Measurements from ENCODE around the gene ACP4.

ACP4 gene

GRCh38 chr19:50796128-50796633, 6.0 kb downstream of the ACP4 start:
- Histone ChIP-seq H3K4me2 (ENCODE audit: insufficient read depth, low read length, poor library complexity, severe bottlenecking) (no peak overlapping the region), H3K14ac (ENCODE audit: low read length) (no peak overlapping the region), H3K9me3 (replicated peaks in 1 of 2; ENCODE audit: control insufficient read depth in 2 of 2, insufficient read depth in 1 of 2, low read depth in 1 of 2, low read length in 2 of 2) (peaks cover 0 to 2% of the 10 kb centered on the region in 2 donors), H3K9ac (ENCODE audit: low read depth, low read length, poor library complexity) (no peak overlapping the region), H3K27ac (replicated peaks; ENCODE audit: low read length) (no peak overlapping the region), H2AK5ac (ENCODE audit: low read depth, low read length) (no peak overlapping the region), H3K18ac (ENCODE audit: low read length) (no peak overlapping the region), H3K36me3 (replicated peaks in 1 of 2; ENCODE audit: control insufficient read depth in 2 of 2, insufficient read depth in 2 of 2, low read length in 2 of 2) (peaks cover 43 to 63% of the 10 kb centered on the region in 2 donors), H3K79me1 (ENCODE audit: low read depth, low read length) (peaks cover 8% of the 10 kb centered on the region), H3K27me3 (ENCODE audit: control insufficient read depth in 3 of 3, insufficient read depth in 3 of 3, low read depth in 1 of 3, low read length in 3 of 3) (no peaks in the 10 kb centered on the region), H2BK5ac (ENCODE audit: low read length) (no peak overlapping the region), H4K8ac (ENCODE audit: low read depth, low read length) (no peak overlapping the region), H2BK120ac (ENCODE audit: low read depth, low read length) (no peak overlapping the region), H2BK15ac (ENCODE audit: low read length) (no peak overlapping the region), H2AFZ (ENCODE audit: low read length) (no peak overlapping the region), H3K4me1 (ENCODE audit: control insufficient read depth in 2 of 2, insufficient read depth in 1 of 2, low read depth in 1 of 2, low read length in 2 of 2) (peaks cover 0 to 5% of the 10 kb centered on the region in 2 donors), H3K4ac (ENCODE audit: low read length) (no peak overlapping the region), H4K91ac (ENCODE audit: low read depth, low read length, poor library complexity) (no peak overlapping the region), H3K4me3 (ENCODE audit: low read length in 2 of 2) (no peak overlapping the region), H2BK12ac (ENCODE audit: low read length) (no peak overlapping the region), H3K23ac (ENCODE audit: low read depth, low read length, poor library complexity) (peak overlapping the region; percentile 62)
- DNase-seq (ENCODE audit: low spot score), result no peak
- whole genome bisulfite sequencing, 2 donors (ENCODE audit: extremely low coverage in 2 of 2, insufficient read length in 2 of 2, insufficient replicate concordance in 1 of 2), result no CpG with 5 or more reads among the region's 9 CpGs

GRCh38 chr19:50796634-50797428, 6.6 kb downstream of the ACP4 start:
- Histone ChIP-seq H4K91ac (ENCODE audit: low read depth, low read length, poor library complexity) (no peak overlapping the region), H3K36me3 (replicated peaks in 1 of 2; ENCODE audit: control insufficient read depth in 2 of 2, insufficient read depth in 2 of 2, low read length in 2 of 2) (peaks cover 42 to 66% of the 10 kb centered on the region in 2 donors), H3K4me1 (ENCODE audit: control insufficient read depth in 2 of 2, insufficient read depth in 1 of 2, low read depth in 1 of 2, low read length in 2 of 2) (peaks cover 0 to 5% of the 10 kb centered on the region in 2 donors), H3K79me1 (ENCODE audit: low read depth, low read length) (peaks cover 7% of the 10 kb centered on the region), H3K18ac (ENCODE audit: low read length) (no peak overlapping the region), H3K4ac (ENCODE audit: low read length) (no peak overlapping the region), H3K14ac (ENCODE audit: low read length) (no peak overlapping the region), H3K27ac (replicated peaks; ENCODE audit: low read length) (no peak overlapping the region), H3K9ac (ENCODE audit: low read depth, low read length, poor library complexity) (no peak overlapping the region), H2AK5ac (ENCODE audit: low read depth, low read length) (no peak overlapping the region), H3K23ac (ENCODE audit: low read depth, low read length, poor library complexity) (no peak overlapping the region), H2AFZ (ENCODE audit: low read length) (no peak overlapping the region), H2BK12ac (ENCODE audit: low read length) (no peak overlapping the region), H3K4me2 (ENCODE audit: insufficient read depth, low read length, poor library complexity, severe bottlenecking) (no peak overlapping the region), H3K9me3 (replicated peaks in 1 of 2; ENCODE audit: control insufficient read depth in 2 of 2, insufficient read depth in 1 of 2, low read depth in 1 of 2, low read length in 2 of 2) (peaks cover 0 to 2% of the 10 kb centered on the region in 2 donors), H2BK15ac (ENCODE audit: low read length) (no peak overlapping the region), H2BK5ac (ENCODE audit: low read length) (no peak overlapping the region), H3K4me3 (ENCODE audit: low read length in 2 of 2) (no peak overlapping the region), H2BK120ac (ENCODE audit: low read depth, low read length) (no peak overlapping the region), H3K27me3 (ENCODE audit: control insufficient read depth in 3 of 3, insufficient read depth in 3 of 3, low read depth in 1 of 3, low read length in 3 of 3) (no peaks in the 10 kb centered on the region), H4K8ac (ENCODE audit: low read depth, low read length) (peak overlapping the region; percentile 7)
- no CpG with 5 or more reads among the region's 8 CpGs for WGBS, 2 donors (ENCODE audit: extremely low coverage in 2 of 2, insufficient read length in 2 of 2, insufficient replicate concordance in 1 of 2)
- no peak for DNase-seq (ENCODE audit: low spot score)

GRCh38 chr19:50797429-50797780, 7.2 kb downstream of the ACP4 start:
- no CpG with 5 or more reads among the region's 7 CpGs for WGBS, 2 donors (ENCODE audit: extremely low coverage in 2 of 2, insufficient read length in 2 of 2, insufficient replicate concordance in 1 of 2)
- Histone ChIP-seq H4K91ac (ENCODE audit: low read depth, low read length, poor library complexity) (no peak overlapping the region), H3K23ac (ENCODE audit: low read depth, low read length, poor library complexity) (no peak overlapping the region), H3K4ac (ENCODE audit: low read length) (no peak overlapping the region), H3K4me1 (ENCODE audit: control insufficient read depth in 2 of 2, insufficient read depth in 1 of 2, low read depth in 1 of 2, low read length in 2 of 2) (peaks cover 3 to 5% of the 10 kb centered on the region in 2 donors), H2BK15ac (ENCODE audit: low read length) (no peak overlapping the region), H2BK12ac (ENCODE audit: low read length) (no peak overlapping the region), H3K79me1 (ENCODE audit: low read depth, low read length) (peaks cover 9% of the 10 kb centered on the region), H4K8ac (ENCODE audit: low read depth, low read length) (no peak overlapping the region), H3K27me3 (ENCODE audit: control insufficient read depth in 3 of 3, insufficient read depth in 3 of 3, low read depth in 1 of 3, low read length in 3 of 3) (no peaks in the 10 kb centered on the region), H3K4me3 (ENCODE audit: low read length in 2 of 2) (no peak overlapping the region), H3K4me2 (ENCODE audit: insufficient read depth, low read length, poor library complexity, severe bottlenecking) (no peak overlapping the region), H2AFZ (ENCODE audit: low read length) (no peak overlapping the region), H3K14ac (ENCODE audit: low read length) (no peak overlapping the region), H2BK120ac (ENCODE audit: low read depth, low read length) (no peak overlapping the region), H3K36me3 (replicated peaks in 1 of 2; ENCODE audit: control insufficient read depth in 2 of 2, insufficient read depth in 2 of 2, low read length in 2 of 2) (peaks cover 46 to 72% of the 10 kb centered on the region in 2 donors), H2BK5ac (ENCODE audit: low read length) (no peak overlapping the region), H3K9me3 (replicated peaks in 1 of 2; ENCODE audit: control insufficient read depth in 2 of 2, insufficient read depth in 1 of 2, low read depth in 1 of 2, low read length in 2 of 2) (peaks cover 0 to 2% of the 10 kb centered on the region in 2 donors), H3K18ac (ENCODE audit: low read length) (no peak overlapping the region), H3K27ac (replicated peaks; ENCODE audit: low read length) (no peak overlapping the region), H2AK5ac (ENCODE audit: low read depth, low read length) (no peak overlapping the region), H3K9ac (ENCODE audit: low read depth, low read length, poor library complexity) (no peak overlapping the region)
- no peak for DNase-seq (ENCODE audit: low spot score)

- H4K8ac ChIP-seq (ENCODE audit: low read depth, low read length), result no peak overlapping the region
- DNase-seq (ENCODE audit: low spot score), result no peak
- no peaks in the 10 kb centered on the region for H3K9me3 ChIP-seq (replicated peaks in 1 of 2; ENCODE audit: control insufficient read depth in 2 of 2, insufficient read depth in 1 of 2, low read depth in 1 of 2, low read length in 2 of 2)
- H2BK15ac ChIP-seq (ENCODE audit: low read length), result no peak overlapping the region
- no peak overlapping the region for H3K14ac ChIP-seq (ENCODE audit: low read length)
- H3K4me2 ChIP-seq (ENCODE audit: insufficient read depth, low read length, poor library complexity, severe bottlenecking), result no peak overlapping the region
- H2BK12ac ChIP-seq (ENCODE audit: low read length), result no peak overlapping the region
- peaks cover 49 to 78% of the 10 kb centered on the region in 2 donors for H3K36me3 ChIP-seq (replicated peaks in 1 of 2; ENCODE audit: control insufficient read depth in 2 of 2, insufficient read depth in 2 of 2, low read length in 2 of 2)
- H3K18ac ChIP-seq (ENCODE audit: low read length), result no peak overlapping the region
- no peak overlapping the region for H3K27ac ChIP-seq (replicated peaks; ENCODE audit: low read length)
- H2AK5ac ChIP-seq (ENCODE audit: low read depth, low read length), result no peak overlapping the region
- H2AFZ ChIP-seq (ENCODE audit: low read length), result no peak overlapping the region
- H2BK120ac ChIP-seq (ENCODE audit: low read depth, low read length), result no peak overlapping the region
- H3K79me1 ChIP-seq (ENCODE audit: low read depth, low read length), result peaks cover 9% of the 10 kb centered on the region
- no CpG with 5 or more reads among the region's 18 CpGs for WGBS, 2 donors (ENCODE audit: extremely low coverage in 2 of 2, insufficient read length in 2 of 2, insufficient replicate concordance in 1 of 2)
- peak overlapping the region; percentile 58 for H3K23ac ChIP-seq (ENCODE audit: low read depth, low read length, poor library complexity)
- no peak overlapping the region for H2BK5ac ChIP-seq (ENCODE audit: low read length)
- H3K27me3 ChIP-seq (ENCODE audit: control insufficient read depth in 3 of 3, insufficient read depth in 3 of 3, low read depth in 1 of 3, low read length in 3 of 3), result no peaks in the 10 kb centered on the region
- no peak overlapping the region for H4K91ac ChIP-seq (ENCODE audit: low read depth, low read length, poor library complexity)
- H3K4me3 ChIP-seq (ENCODE audit: low read length in 2 of 2), result no peak overlapping the region
- peaks cover 5 to 10% of the 10 kb centered on the region in 2 donors for H3K4me1 ChIP-seq (ENCODE audit: control insufficient read depth in 2 of 2, insufficient read depth in 1 of 2, low read depth in 1 of 2, low read length in 2 of 2)
- H3K4ac ChIP-seq (ENCODE audit: low read length), result no peak overlapping the region
- peak overlapping the region; percentile 9 for H3K9ac ChIP-seq (ENCODE audit: low read depth, low read length, poor library complexity)
These were observed 7.8 kb downstream of the ACP4 start for GRCh38 chr19:50797781-50798658.

All from neuronal stem cell (in vitro differentiated cells).